IPS DF 6.9 (cell line): ENCODE results near the gene NME1.

Experiments
- DNase-seq: peaks from one replicate; pipeline ENCODE4 v3.0.0-alpha.2; 2013; ENCODE audit warnings: low read depth, low spot score
- H3K27ac ChIP-seq: one replicate; pipeline ENCODE4 v1.5.1; 2013; ENCODE audit warnings: low read length, control low read depth
- H3K27me3 ChIP-seq: 2 replicates; pipeline ENCODE4 v1.6.1; 2013; ENCODE audit warnings: mild to moderate bottlenecking, low read length; ENCODE audit not compliant: control insufficient read depth, insufficient read depth
- H3K36me3 ChIP-seq: 2 replicates; pipeline ENCODE4 v1.6.1; 2013; ENCODE audit warnings: low read length; ENCODE audit not compliant: control insufficient read depth, insufficient read depth
- H3K4me1 ChIP-seq: 2 replicates; pipeline ENCODE4 v1.6.1; 2013; ENCODE audit warnings: low read length; ENCODE audit not compliant: control insufficient read depth, insufficient read depth
- H3K4me3 ChIP-seq: 2 replicates; pipeline ENCODE4 v1.5.1; 2013; ENCODE audit warnings: mild to moderate bottlenecking, low read length
- H3K9me3 ChIP-seq: 2 replicates; pipeline ENCODE4 v1.6.1; 2013; ENCODE audit warnings: low read length, inconsistent platforms; ENCODE audit not compliant: control insufficient read depth, insufficient read depth
- WGBS: extraction: QIAGEN DNeasy Blood & Tissue Kit; methylation state at CpG from one replicate; pipeline ENCODE4 v1.1.7; 2013; ENCODE audit warnings: mixed read lengths, missing lambda C conversion rate; ENCODE audit not compliant: insufficient read length, insufficient coverage; 5-methylcytosine and 5-hydroxymethylcytosine counted together

The NME1 gene

GRCh38 chr17:51149163-51149562 is 4.2 kb upstream of the NME1 start:
- Histone ChIP-seq H3K27me3 (no peaks in the 10 kb centered on the region), H3K27ac (no peak overlapping the region), H3K4me3 (no peak overlapping the region)

GRCh38 chr17:51150932-51151331 is 2.4 kb upstream of the NME1 start:
- Histone ChIP-seq H3K27me3 (no peaks in the 10 kb centered on the region), H3K4me1 (no peaks in the 10 kb centered on the region), H3K9me3 (no peaks in the 10 kb centered on the region), H3K36me3 (no peaks in the 10 kb centered on the region), H3K4me3 (no peak overlapping the region), H3K27ac (no peak overlapping the region)
- DNase-seq, result no peak
- no CpG with 5 or more reads among the region's 5 CpGs for WGBS

More at GRCh38 chr17:51149163-51149562, 4.2 kb upstream of the NME1 start:
- no CpG with 5 or more reads among the region's 2 CpGs for WGBS
- Histone ChIP-seq H3K36me3 (no peaks in the 10 kb centered on the region), H3K9me3 (no peaks in the 10 kb centered on the region), H3K4me1 (no peaks in the 10 kb centered on the region)
- no peak for DNase-seq

GRCh38 chr17:51152766-51153209 is 571 bp upstream of the NME1 start:
- DNase-seq, result no peak
- no peak overlapping the region for H3K27ac ChIP-seq
- H3K36me3 ChIP-seq, result no peaks in the 10 kb centered on the region
- no peaks in the 10 kb centered on the region for H3K9me3 ChIP-seq
- no CpG with 5 or more reads among the region's 8 CpGs for WGBS
- H3K27me3 ChIP-seq, result no peaks in the 10 kb centered on the region
- H3K4me1 ChIP-seq, result no peaks in the 10 kb centered on the region
- H3K4me3 ChIP-seq, result peak overlapping the region; percentile 17; the same call in 1 of the 2 replicates

- no CpG with 5 or more reads among the region's 6 CpGs for WGBS
- no peaks in the 10 kb centered on the region; the same call in 1 of the 2 replicates for H3K36me3 ChIP-seq
- no peaks in the 10 kb centered on the region for H3K9me3 ChIP-seq
- peak overlapping the region; percentile 59; the same call in 1 of the 2 replicates for H3K4me3 ChIP-seq
- H3K4me1 ChIP-seq, result no peaks in the 10 kb centered on the region
- no peak overlapping the region for H3K27ac ChIP-seq
- no peak for DNase-seq
- H3K27me3 ChIP-seq, result no peaks in the 10 kb centered on the region
Observed at GRCh38 chr17:51154176-51154575, 817 bp downstream of the NME1 start.

GRCh38 chr17:51155416-51155815 is 2.1 kb downstream of the NME1 start:
- Histone ChIP-seq H3K4me1 (no peaks in the 10 kb centered on the region), H3K36me3 (peaks cover 6% of the 10 kb centered on the region; the same call in 1 of the 2 replicates), H3K4me3 (no peak overlapping the region), H3K27ac (no peak overlapping the region), H3K9me3 (no peaks in the 10 kb centered on the region), H3K27me3 (no peaks in the 10 kb centered on the region)
- no CpG with 5 or more reads among the region's 8 CpGs for WGBS
- no peak for DNase-seq

GRCh38 chr17:51159604-51160003 is 6.2 kb downstream of the NME1 start:
- H3K4me3 ChIP-seq, result no peak overlapping the region
- H3K9me3 ChIP-seq, result no peaks in the 10 kb centered on the region
- H3K27ac ChIP-seq, result no peak overlapping the region
- DNase-seq, result no peak
- no peaks in the 10 kb centered on the region for H3K27me3 ChIP-seq
- H3K36me3 ChIP-seq, result peaks cover 17% of the 10 kb centered on the region; the same call in 1 of the 2 replicates
- no peaks in the 10 kb centered on the region for H3K4me1 ChIP-seq
- WGBS, result no CpG with 5 or more reads among the region's 3 CpGs

- no peaks in the 10 kb centered on the region for H3K27me3 ChIP-seq
- no peaks in the 10 kb centered on the region for H3K4me1 ChIP-seq
- no peaks in the 10 kb centered on the region for H3K9me3 ChIP-seq
- no peak for DNase-seq
- no CpG with 5 or more reads among the region's 3 CpGs for WGBS
- H3K27ac ChIP-seq, result no peak overlapping the region
- peaks cover 17% of the 10 kb centered on the region; the same call in 1 of the 2 replicates for H3K36me3 ChIP-seq
- no peak overlapping the region for H3K4me3 ChIP-seq
Observed at GRCh38 chr17:51161541-51161940, 8.2 kb downstream of the NME1 start.

- no CpG with 5 or more reads among the region's 16 CpGs for WGBS
- Histone ChIP-seq H3K27ac (no peak overlapping the region), H3K4me3 (peak overlapping the region; percentile 58; the same call in 1 of the 2 replicates), H3K27me3 (no peaks in the 10 kb centered on the region), H3K36me3 (peaks cover 19% of the 10 kb centered on the region; the same call in 1 of the 2 replicates), H3K4me1 (no peaks in the 10 kb centered on the region), H3K9me3 (no peaks in the 10 kb centered on the region)
- no peak for DNase-seq
Observed at GRCh38 chr17:51164911-51165679, 11.7 kb downstream of the NME1 start.

GRCh38 chr17:51165680-51166197 is 12.4 kb downstream of the NME1 start:
- no peak overlapping the region for H3K27ac ChIP-seq
- peak overlapping the region; percentile 58; the same call in 1 of the 2 replicates for H3K4me3 ChIP-seq
- H3K27me3 ChIP-seq, result no peaks in the 10 kb centered on the region
- peaks cover 17% of the 10 kb centered on the region; the same call in 1 of the 2 replicates for H3K36me3 ChIP-seq
- no peaks in the 10 kb centered on the region for H3K4me1 ChIP-seq
- no CpG with 5 or more reads among the region's 21 CpGs for WGBS
- no peaks in the 10 kb centered on the region for H3K9me3 ChIP-seq
- DNase-seq, result no peak

- Histone ChIP-seq H3K9me3 (no peaks in the 10 kb centered on the region), H3K4me3 (peak within 1 kb of the TSS; percentile 58), H3K36me3 (peaks cover 14% of the 10 kb centered on the region; the same call in 1 of the 2 replicates), H3K4me1 (no peaks in the 10 kb centered on the region), H3K27me3 (no peaks in the 10 kb centered on the region), H3K27ac (no peak within 1 kb of the TSS)
- peak; percentile 54 for DNase-seq
- no CpG with 5 or more reads among the region's 98 CpGs for WGBS
Observed at GRCh38 chr17:51166198-51166986, 13.0 kb downstream of the NME1 start, which contains the start of gene NME2. TSS of gene NME2 (plus strand) at chr17:51166411. CDS start at chr17:51166831, 420 bp downstream.
